K562 (cell line): Measurements from ENCODE around the gene MRPL10. TPM values are rescaled to one million over a fixed set of nuclear protein-coding genes. Genes with fewer than 3 reads are reported as not detected.

Source experiments
- CBX3 ChIP-seq, 2 experiments: IDR thresholded peaks; 1 replicate in 1 of 2; 2 replicates in 1 of 2; pipeline ENCODE4 v1.6.1; 2012; ENCODE audit warnings: inconsistent platforms in 2 of 2, low read length in 2 of 2, borderline replicate concordance in 1 of 2, control low read depth in 1 of 2
- CHD2 ChIP-seq: IDR thresholded peaks from 2 replicates; pipeline ENCODE4 v1.6.1; 2011; ENCODE audit warnings: low read depth, low read length
- FOXK2 ChIP-seq, 2 experiments: fragments of 450-650 bp; IDR thresholded peaks in 1 of 2; conservative IDR thresholded peaks in 1 of 2; 2 replicates each; pipeline ENCODE4 v1.6.1; 2016; ENCODE audit warnings: low read depth in 2 of 2, mild to moderate bottlenecking in 1 of 2
- HSF4 ChIP-seq: fragments of 250-450 bp; sonication (Bioruptor Pico); IDR thresholded peaks from 2 replicates; pipeline ENCODE4 v2.1.2; 2022; ENCODE audit warnings: mild to moderate bottlenecking, moderate library complexity, borderline replicate concordance
- ILK ChIP-seq: fragments of 450-650 bp; IDR thresholded peaks from 2 replicates; pipeline ENCODE4 v1.6.1; 2016; ENCODE audit warnings: missing genetic modification characterization, low read depth, mild to moderate bottlenecking, missing compliant biosample characterization, moderate library complexity, borderline replicate concordance
- JUN ChIP-seq, 2 experiments: sonication (generic) in 1 of 2; formaldehyde crosslinking in 1 of 2; IDR thresholded peaks; 2 replicates each; pipeline versions ENCODE4 v1.6.1 to v1.8.0; 2012 to 2022; ENCODE audit warnings: borderline replicate concordance in 2 of 2, mild to moderate bottlenecking in 2 of 2, improper control_type of control experiment in 1 of 2, low read depth in 1 of 2, low read length in 1 of 2, missing genetic modification reagents in 1 of 2
- MAZ ChIP-seq, 2 experiments: fragments of 450-650 bp in 1 of 2; sonication (generic) in 1 of 2; formaldehyde crosslinking; IDR thresholded peaks in 1 of 2; conservative IDR thresholded peaks in 1 of 2; 2 replicates each; pipeline versions ENCODE4 v1.4.0 to v1.5.0; 2020; ENCODE audit warnings: mild to moderate bottlenecking in 1 of 2, missing genetic modification reagents in 1 of 2
- SAFB ChIP-seq: fragments of 200-400 bp; formaldehyde crosslinking; IDR thresholded peaks from 2 replicates; pipeline ENCODE4 v1.6.1; 2017; ENCODE audit warnings: low read depth, low read length, borderline replicate concordance
- SRSF3 ChIP-seq: fragments of 200-400 bp; formaldehyde crosslinking; IDR thresholded peaks from 2 replicates; pipeline ENCODE4 v1.6.1; 2016; ENCODE audit warnings: mild to moderate bottlenecking, low read length, moderate library complexity; ENCODE audit not compliant: insufficient read depth
- SUPT5H ChIP-seq: fragments of 450-650 bp; IDR thresholded peaks from 2 replicates; pipeline ENCODE4 v1.6.1; 2016
- ZBTB7A ChIP-seq: IDR thresholded peaks from 2 replicates; pipeline ENCODE4 v1.6.1; 2011; ENCODE audit warnings: low read depth, mild to moderate bottlenecking, low read length, moderate library complexity, borderline replicate concordance; ENCODE audit not compliant: control insufficient read depth
- ZC3H11A ChIP-seq: IDR thresholded peaks from 2 replicates; pipeline ENCODE4 v1.6.1; 2012; ENCODE audit warnings: low read depth, low read length, improper control_type of control experiment
- ZNF133 ChIP-seq: fragments of 250-450 bp; sonication (Bioruptor Pico); IDR thresholded peaks from 2 replicates; pipeline ENCODE4 v1.4.0; 2020; ENCODE audit warnings: mild to moderate bottlenecking
- ZSCAN32 ChIP-seq: fragments of 450-650 bp; formaldehyde crosslinking; IDR thresholded peaks from 2 replicates; pipeline ENCODE4 v1.4.0; 2020; ENCODE audit warnings: mild to moderate bottlenecking, moderate library complexity
- polyA plus RNA-seq, 8 experiments: library from polyadenylated mRNA; depleted of rRNA in 4 of 8; stranded (reverse) in 5 of 8; unstranded in 3 of 8; fragments of >200 nt; fragmentation: Nextera tagmentation in 2 of 8; fragmentation: Illumina TruSeq in 1 of 8; extraction: Ambion mirVana in 2 of 8; extraction: Trizol in 1 of 8; gene quantifications; 2 replicates each; pipeline versions ENCODE4 v1.2.1 to v1.2.3, GENCODE V29; 2011 to 2014; ENCODE audit warnings: inconsistent platforms in 1 of 8, missing spikeins in 1 of 8
- total RNA-seq, 7 experiments: library from RNA; depleted of rRNA in 6 of 7; stranded (reverse); fragments of >200 nt in 6 of 7; fragmentation: Illumina TruSeq in 2 of 7; extraction: Trizol in 2 of 7; gene quantifications; 2 replicates each; pipeline versions ENCODE4 v1.2.1 to v1.2.3, GENCODE V29; 2011 to 2021; ENCODE audit warnings: low replicate concordance in 1 of 7
- TF ChIP-seq, protein P1 (sequence below): fragments of 450-650 bp; formaldehyde crosslinking; IDR thresholded peaks from 2 replicates; pipeline ENCODE4 v1.4.0; 2020; ENCODE audit warnings: mild to moderate bottlenecking
- TF ChIP-seq, protein P2 (sequence below): sonication (generic); formaldehyde crosslinking; IDR thresholded peaks from 2 replicates; pipeline ENCODE4 v1.9.0; 2022; ENCODE audit warnings: mild to moderate bottlenecking, missing genetic modification reagents
- TF ChIP-seq, protein P3 (sequence below): fragments of 250-450 bp; sonication (Bioruptor Pico); IDR thresholded peaks from 2 replicates; pipeline ENCODE4 v1.5.0; 2021
- TF ChIP-seq, protein P4 (sequence below): fragments of 250-450 bp; sonication (Bioruptor Pico); IDR thresholded peaks from 2 replicates; pipeline ENCODE4 v1.6.1; 2021; ENCODE audit warnings: mild to moderate bottlenecking
- TF ChIP-seq, protein P5 (sequence below), 2 experiments: fragments of 450-650 bp in 1 of 2; sonication (generic) in 1 of 2; formaldehyde crosslinking in 1 of 2; IDR thresholded peaks in 1 of 2; conservative IDR thresholded peaks in 1 of 2; 2 replicates each; pipeline versions ENCODE4 v1.6.1 to v1.8.1; 2016 to 2023; ENCODE audit warnings: mild to moderate bottlenecking in 2 of 2, moderate library complexity in 2 of 2, inconsistent platforms in 1 of 2, missing genetic modification reagents in 1 of 2

The MRPL10 gene
- total and polyA plus RNA-seq, 9 of the 15 experiments (the other 6 are each of a cell fraction or from before 2014, with no cell fraction given), result 27.8 to 105 (median 67.3) TPM

DNA sequence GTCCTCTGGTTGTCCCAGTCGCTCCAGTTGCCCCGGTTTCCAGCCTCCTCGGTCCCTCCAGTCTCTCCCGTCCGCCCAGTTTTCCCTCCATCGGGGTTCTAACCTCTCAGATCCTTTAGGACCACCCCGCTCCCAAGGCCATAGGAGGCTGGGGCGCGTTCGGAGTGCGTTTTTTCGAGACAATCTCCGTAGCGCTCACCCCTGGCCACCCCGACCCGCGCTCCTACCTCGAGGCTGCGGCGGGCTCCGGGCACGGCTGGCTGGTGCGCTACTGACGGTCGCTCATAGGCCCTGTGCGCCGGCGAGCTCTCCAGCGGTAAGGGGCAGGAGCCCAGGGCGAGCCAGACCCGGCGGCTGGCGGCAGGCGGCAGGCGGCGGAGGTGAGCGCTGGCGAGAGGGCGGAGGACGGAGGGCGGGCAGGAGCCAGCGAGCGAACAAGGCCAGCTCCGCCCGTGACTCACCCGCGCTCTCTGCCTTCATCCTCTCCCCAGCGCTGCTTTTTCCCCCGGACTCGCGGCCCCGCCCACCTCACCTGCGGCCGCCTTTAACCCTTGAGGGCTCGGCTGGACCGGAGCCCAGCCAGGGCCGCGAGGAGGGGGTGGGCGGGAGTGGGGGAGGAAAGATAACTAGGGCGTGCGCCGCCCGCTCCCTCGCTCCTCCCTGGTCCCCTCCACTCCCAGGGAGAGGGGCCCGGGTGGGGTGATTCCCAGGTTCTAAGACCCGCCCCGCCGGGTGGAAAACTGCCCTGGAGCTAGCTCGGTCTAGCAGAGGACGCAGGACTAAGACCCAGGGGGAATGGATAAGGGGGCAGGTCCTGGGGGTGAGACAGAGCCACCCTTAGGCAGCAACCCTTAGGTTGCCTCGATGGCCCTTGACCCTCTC, 19.6 kb upstream of the MRPL10 start, which contains the start of gene SP6 (continued):
- TF ChIP-seq, protein P1, sequence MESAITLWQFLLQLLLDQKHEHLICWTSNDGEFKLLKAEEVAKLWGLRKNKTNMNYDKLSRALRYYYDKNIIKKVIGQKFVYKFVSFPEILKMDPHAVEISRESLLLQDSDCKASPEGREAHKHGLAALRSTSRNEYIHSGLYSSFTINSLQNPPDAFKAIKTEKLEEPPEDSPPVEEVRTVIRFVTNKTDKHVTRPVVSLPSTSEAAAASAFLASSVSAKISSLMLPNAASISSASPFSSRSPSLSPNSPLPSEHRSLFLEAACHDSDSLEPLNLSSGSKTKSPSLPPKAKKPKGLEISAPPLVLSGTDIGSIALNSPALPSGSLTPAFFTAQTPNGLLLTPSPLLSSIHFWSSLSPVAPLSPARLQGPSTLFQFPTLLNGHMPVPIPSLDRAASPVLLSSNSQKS (CRISPR knock-in tag), result no peak
- peak; percentile 51; the same call in 1 of the 2 replicates for TF ChIP-seq SUPT5H
- TF ChIP-seq, protein P2, sequence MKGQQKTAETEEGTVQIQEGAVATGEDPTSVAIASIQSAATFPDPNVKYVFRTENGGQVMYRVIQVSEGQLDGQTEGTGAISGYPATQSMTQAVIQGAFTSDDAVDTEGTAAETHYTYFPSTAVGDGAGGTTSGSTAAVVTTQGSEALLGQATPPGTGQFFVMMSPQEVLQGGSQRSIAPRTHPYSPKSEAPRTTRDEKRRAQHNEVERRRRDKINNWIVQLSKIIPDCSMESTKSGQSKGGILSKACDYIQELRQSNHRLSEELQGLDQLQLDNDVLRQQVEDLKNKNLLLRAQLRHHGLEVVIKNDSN (CRISPR knock-in tag), result no peak
- TF ChIP-seq ZC3H11A, result no peak
- TF ChIP-seq, protein P3, sequence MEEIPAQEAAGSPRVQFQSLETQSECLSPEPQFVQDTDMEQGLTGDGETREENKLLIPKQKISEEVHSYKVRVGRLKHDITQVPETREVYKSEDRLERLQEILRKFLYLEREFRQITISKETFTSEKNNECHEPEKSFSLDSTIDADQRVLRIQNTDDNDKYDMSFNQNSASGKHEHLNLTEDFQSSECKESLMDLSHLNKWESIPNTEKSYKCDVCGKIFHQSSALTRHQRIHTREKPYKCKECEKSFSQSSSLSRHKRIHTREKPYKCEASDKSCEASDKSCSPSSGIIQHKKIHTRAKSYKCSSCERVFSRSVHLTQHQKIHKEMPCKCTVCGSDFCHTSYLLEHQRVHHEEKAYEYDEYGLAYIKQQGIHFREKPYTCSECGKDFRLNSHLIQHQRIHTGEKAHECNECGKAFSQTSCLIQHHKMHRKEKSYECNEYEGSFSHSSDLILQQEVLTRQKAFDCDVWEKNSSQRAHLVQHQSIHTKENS, result no peak
- TF ChIP-seq, protein P4, sequence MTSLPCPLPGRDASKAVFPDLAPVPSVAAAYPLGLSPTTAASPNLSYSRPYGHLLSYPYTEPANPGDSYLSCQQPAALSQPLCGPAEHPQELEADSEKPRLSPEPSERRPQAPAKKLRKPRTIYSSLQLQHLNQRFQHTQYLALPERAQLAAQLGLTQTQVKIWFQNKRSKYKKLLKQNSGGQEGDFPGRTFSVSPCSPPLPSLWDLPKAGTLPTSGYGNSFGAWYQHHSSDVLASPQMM (CRISPR knock-in tag), result no peak
- no peak for TF ChIP-seq SAFB
- TF ChIP-seq SRSF3, result no peak
- TF ChIP-seq ZBTB7A, result peak; percentile 74; the same call in 1 of the 2 replicates
- no peak for TF ChIP-seq FOXK2 (conservative IDR thresholded peaks at IDR 0.05 in 1 of 2, IDR thresholded peaks at IDR 0.05 in 1 of 2; ENCODE audit: low read depth in 2 of 2)
- peak; percentile 61 for TF ChIP-seq JUN (IDR thresholded peaks at IDR 0.05; ENCODE audit: borderline replicate concordance, low read depth, low read length)
- TF ChIP-seq JUN (CRISPR knock-in tag; IDR thresholded peaks at IDR 0.05; ENCODE audit: borderline replicate concordance), result no peak
- no peak for TF ChIP-seq ZNF133 (CRISPR knock-in tag)
- no peak for TF ChIP-seq CBX3 (IDR thresholded peaks at IDR 0.05; ENCODE audit: borderline replicate concordance in 1 of 2, low read length in 2 of 2)
- no peak for TF ChIP-seq ILK (tag)
- TF ChIP-seq ZSCAN32 (CRISPR knock-in tag), result no peak
- TF ChIP-seq, protein P5, sequence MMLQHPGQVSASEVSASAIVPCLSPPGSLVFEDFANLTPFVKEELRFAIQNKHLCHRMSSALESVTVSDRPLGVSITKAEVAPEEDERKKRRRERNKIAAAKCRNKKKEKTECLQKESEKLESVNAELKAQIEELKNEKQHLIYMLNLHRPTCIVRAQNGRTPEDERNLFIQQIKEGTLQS (IDR thresholded peaks at IDR 0.05), result peak; percentile 53
- TF ChIP-seq, protein P5 (CRISPR knock-in tag; conservative IDR thresholded peaks at IDR 0.05), result no peak
- no peak for TF ChIP-seq CHD2
- peak; percentile 78 to 89 for TF ChIP-seq MAZ (CRISPR knock-in tag; conservative IDR thresholded peaks at IDR 0.05 in 1 of 2, IDR thresholded peaks at IDR 0.05 in 1 of 2)
- no peak for TF ChIP-seq HSF4 (CRISPR knock-in tag)
